H1 (cell line): ENCODE measurements around the gene CD34. TPM values are rescaled to one million over a fixed set of nuclear protein-coding genes. Genes with fewer than 3 reads are reported as not detected.

Source experiments
- CTCF ChIA-PET: fragments of 300-600 bp; sonication (Branson Sonifier 250); formaldehyde crosslinking; loops from one replicate; lab custom pipeline; 2021; ENCODE audit not compliant: partially characterized antibody; lab: Charles Lee
- POLR2A ChIA-PET: fragments of 300-600 bp; sonication (Branson Sonifier 250); formaldehyde crosslinking; loops from one replicate; lab custom pipeline; 2021; ENCODE audit warnings: inconsistent platforms; ENCODE audit not compliant: partially characterized antibody; lab: Charles Lee
- DNase-seq, 2 experiments: peaks; one replicate each; pipeline versions ENCODE4 v3.0.0 to v3.0.0-alpha.2; 2010 to 2022; ENCODE audit warnings: low spot score in 2 of 2, low read depth in 1 of 2, mixed read lengths in 1 of 2
- FAIRE-seq: peaks from 2 replicates; lab custom pipeline; 2011; peaks lifted over from hg19 to GRCh38; lab: Jason Lieb, UNC
- H2AFZ ChIP-seq: 2 replicates; pipeline ENCODE4 v1.8.1; 2012; ENCODE audit warnings: low read length, inconsistent platforms
- H2AK5ac ChIP-seq: 2 replicates; pipeline ENCODE4 v1.6.1; 2013; ENCODE audit warnings: low read depth, low read length
- H2BK120ac ChIP-seq: replicated peaks from 2 replicates; pipeline ENCODE3; 2013; ENCODE audit warnings: low read depth, low read length, inconsistent platforms
- H2BK12ac ChIP-seq: 2 replicates; pipeline ENCODE4 v1.6.1; 2013; ENCODE audit warnings: low read depth, low read length
- H2BK15ac ChIP-seq: 2 replicates; pipeline ENCODE4 v1.6.1; 2013; ENCODE audit warnings: low read length
- H2BK20ac ChIP-seq: 2 replicates; pipeline ENCODE4 v1.6.1; 2013; ENCODE audit warnings: low read length
- H2BK5ac ChIP-seq: 2 replicates; pipeline ENCODE4 v1.6.1; 2013; ENCODE audit warnings: low read depth, low read length
- H3K14ac ChIP-seq: 2 replicates; pipeline ENCODE4 v1.6.1; 2013; ENCODE audit warnings: inconsistent platforms; ENCODE audit not compliant: insufficient read length
- H3K18ac ChIP-seq: 2 replicates; pipeline ENCODE4 v1.6.1; 2013; ENCODE audit warnings: low read length; ENCODE audit errors: extremely low read depth
- H3K23ac ChIP-seq: 2 replicates; pipeline ENCODE4 v1.6.1; 2013; ENCODE audit warnings: inconsistent platforms; ENCODE audit not compliant: insufficient read length
- H3K23me2 ChIP-seq: 2 replicates; pipeline ENCODE4 v1.6.1; 2013; ENCODE audit warnings: low read depth, low read length
- H3K27ac ChIP-seq: 2 replicates; pipeline ENCODE4 v1.6.1; 2011; ENCODE audit warnings: low read depth, low read length, inconsistent platforms
- H3K27me3 ChIP-seq, 4 experiments: replicated peaks in 1 of 4; 1 replicate in 1 of 4; 2 replicates in 3 of 4; pipeline versions ENCODE4 v1.6.1 to v1.8.1; 2011 to 2013; ENCODE audit warnings: low read length in 3 of 4, mild to moderate bottlenecking in 3 of 4, inconsistent platforms in 2 of 4, mixed read lengths in 2 of 4, moderate library complexity in 1 of 4; ENCODE audit not compliant: control insufficient read depth in 3 of 4, insufficient read depth in 3 of 4; ENCODE audit errors: extremely low read depth in 1 of 4
- H3K36me3 ChIP-seq, 4 experiments: 2 replicates each; pipeline versions ENCODE4 v1.6.1 to v1.8.1; 2011 to 2013; ENCODE audit warnings: mild to moderate bottlenecking in 4 of 4, low read length in 3 of 4, moderate library complexity in 2 of 4, control low read depth in 1 of 4, inconsistent platforms in 1 of 4; ENCODE audit not compliant: insufficient read depth in 4 of 4, control insufficient read depth in 2 of 4
- H3K4ac ChIP-seq: replicated peaks from 2 replicates; pipeline ENCODE3; 2013; ENCODE audit warnings: low read length, low read depth, mixed read lengths, inconsistent platforms; ENCODE audit not compliant: insufficient read length
- H3K4me1 ChIP-seq, 4 experiments: replicated peaks in 1 of 4; 1 replicate in 1 of 4; 2 replicates in 3 of 4; pipeline versions ENCODE4 v1.6.1 to v1.8.1; 2011 to 2013; ENCODE audit warnings: low read length in 3 of 4, inconsistent platforms in 2 of 4, mixed read lengths in 1 of 4; ENCODE audit not compliant: insufficient read depth in 4 of 4, control insufficient read depth in 3 of 4
- H3K4me2 ChIP-seq, 2 experiments: 2 replicates each; pipeline versions ENCODE4 v1.6.1 to v1.8.1; 2011 to 2013; ENCODE audit warnings: low read depth in 2 of 2, low read length in 2 of 2, control low read depth in 1 of 2, inconsistent platforms in 1 of 2, mild to moderate bottlenecking in 1 of 2; ENCODE audit not compliant: insufficient read depth in 1 of 2
- H3K4me3 ChIP-seq, 4 experiments: fragments of 200-600, 300-600 bp in 1 of 4; sonication (generic), shearing (Covaris generic), sonication (Bioruptor Twin) in 1 of 4; 2 replicates each; pipeline versions ENCODE4 v1.5.1 to v1.8.1; 2011 to 2016; ENCODE audit warnings: low read length in 4 of 4, low read depth in 3 of 4, control low read depth in 2 of 4, inconsistent platforms in 2 of 4, mild to moderate bottlenecking in 2 of 4, mixed read lengths in 1 of 4, moderate library complexity in 1 of 4; ENCODE audit not compliant: insufficient read depth in 2 of 4; ENCODE audit errors: extremely low read depth in 1 of 4
- H3K56ac ChIP-seq: replicated peaks from 2 replicates; pipeline ENCODE3; 2013; ENCODE audit warnings: low read depth, mild to moderate bottlenecking, mixed read lengths, low read length, inconsistent platforms; ENCODE audit not compliant: insufficient read length
- H3K79me1 ChIP-seq: 2 replicates; pipeline ENCODE4 v1.6.1; 2013; ENCODE audit warnings: low read depth, low read length, control low read depth
- H3K79me2 ChIP-seq, 2 experiments: 2 replicates each; pipeline versions ENCODE4 v1.6.1 to v1.8.1; 2012 to 2013; ENCODE audit warnings: low read length in 2 of 2, mild to moderate bottlenecking in 2 of 2, inconsistent platforms in 1 of 2; ENCODE audit not compliant: insufficient read depth in 2 of 2, control insufficient read depth in 1 of 2
- H3K9ac ChIP-seq, 4 experiments: replicated peaks in 1 of 4; 1 replicate in 1 of 4; 2 replicates in 3 of 4; pipeline versions ENCODE4 v1.6.1 to v1.8.1; 2011 to 2013; ENCODE audit warnings: low read depth in 3 of 4, low read length in 3 of 4, control low read depth in 2 of 4, mild to moderate bottlenecking in 2 of 4, moderate library complexity in 2 of 4, inconsistent platforms in 1 of 4; ENCODE audit errors: extremely low read depth in 1 of 4
- H3K9me3 ChIP-seq, 2 experiments: 2 replicates each; pipeline versions ENCODE4 v1.6.1 to v1.8.1; 2012 to 2013; ENCODE audit warnings: mild to moderate bottlenecking in 2 of 2, moderate library complexity in 2 of 2, control low read depth in 1 of 2, inconsistent platforms in 1 of 2, low read depth in 1 of 2, low read length in 1 of 2, mixed read lengths in 1 of 2; ENCODE audit not compliant: insufficient read depth in 2 of 2
- H4K20me1 ChIP-seq, 2 experiments: replicated peaks in 1 of 2; 2 replicates each; pipeline versions ENCODE3 to v1.8.1; 2011 to 2013; ENCODE audit warnings: inconsistent platforms in 2 of 2, low read length in 2 of 2, mild to moderate bottlenecking in 1 of 2; ENCODE audit not compliant: insufficient read depth in 2 of 2, control insufficient read depth in 1 of 2
- H4K5ac ChIP-seq: 2 replicates; pipeline ENCODE4 v1.6.1; 2013; ENCODE audit warnings: low read length, low read depth, mixed read lengths, inconsistent platforms; ENCODE audit not compliant: insufficient read length
- H4K8ac ChIP-seq: 2 replicates; pipeline ENCODE4 v1.8.0; 2013; ENCODE audit warnings: mild to moderate bottlenecking, moderate library complexity, low read length, inconsistent platforms; ENCODE audit not compliant: insufficient read depth; ENCODE audit errors: extremely low read depth
- H4K91ac ChIP-seq: replicated peaks from 2 replicates; pipeline ENCODE3; 2013; ENCODE audit warnings: low read length, mixed read lengths, inconsistent platforms; ENCODE audit not compliant: insufficient read length
- BACH1 ChIP-seq: IDR thresholded peaks from 2 replicates; pipeline ENCODE4 v1.6.1; 2012; ENCODE audit warnings: low read length, improper control_type of control experiment
- CHD2 ChIP-seq: IDR thresholded peaks from 2 replicates; pipeline ENCODE4 v1.6.1; 2012; ENCODE audit warnings: low read length, improper control_type of control experiment
- E2F6 ChIP-seq: IDR thresholded peaks from 2 replicates; pipeline ENCODE4 v1.6.1; 2012; ENCODE audit warnings: inconsistent platforms
- EZH2 ChIP-seq: fragments of 200-600 bp; sonication (generic); IDR thresholded peaks from 2 replicates; pipeline ENCODE4 v1.7.1; 2012; ENCODE audit warnings: low read depth, mild to moderate bottlenecking, moderate library complexity, low read length, inconsistent platforms; ENCODE audit not compliant: severe bottlenecking
- NANOG ChIP-seq: IDR thresholded peaks from 2 replicates; pipeline ENCODE4 v1.6.1; 2011; ENCODE audit warnings: low read length, low read depth, mild to moderate bottlenecking, inconsistent platforms; ENCODE audit not compliant: insufficient read depth, poor library complexity, severe bottlenecking
- RXRA ChIP-seq: IDR thresholded peaks from 2 replicates; pipeline ENCODE4 v1.6.1; 2011; ENCODE audit warnings: low read depth, mild to moderate bottlenecking, low read length, moderate library complexity; ENCODE audit not compliant: insufficient read depth
- SAP30 ChIP-seq: fragments of 300-600 bp; sonication (generic); IDR thresholded peaks from 2 replicates; pipeline ENCODE4 v1.7.1; 2012; ENCODE audit warnings: low read length, moderate library complexity, mild to moderate bottlenecking, inconsistent platforms; ENCODE audit not compliant: insufficient read depth, insufficient replicate concordance
- SIX5 ChIP-seq: IDR thresholded peaks from 2 replicates; pipeline ENCODE4 v1.6.1; 2011; ENCODE audit warnings: mild to moderate bottlenecking, low read depth, low read length
- SUZ12 ChIP-seq: fragments of 200-600 bp; sonication (generic); IDR thresholded peaks from 2 replicates; pipeline ENCODE4 v1.6.1; 2012; ENCODE audit warnings: mild to moderate bottlenecking, inconsistent platforms, low read length, moderate library complexity, mixed read lengths
- USF2 ChIP-seq: IDR thresholded peaks from 2 replicates; pipeline ENCODE4 v1.6.1; 2011; ENCODE audit warnings: low read length, improper control_type of control experiment
- ZNF274 ChIP-seq: IDR thresholded peaks from 2 replicates; pipeline ENCODE4 v1.7.0; 2012; ENCODE audit warnings: low read length, borderline replicate concordance; ENCODE audit errors: extremely low read depth
- WGBS, 2 experiments: shearing (Covaris generic) in 1 of 2; methylation state at CpG; one replicate each; pipeline versions ENCODE4 v1.1.6 to v1.1.7; 2013 to 2015; ENCODE audit warnings: low lambda C conversion rate in 2 of 2, mixed read lengths in 2 of 2, inconsistent platforms in 1 of 2, low coverage in 1 of 2, missing lambda C conversion rate in 1 of 2; ENCODE audit not compliant: insufficient replicate concordance in 2 of 2, insufficient coverage in 1 of 2, insufficient read length in 1 of 2; ENCODE audit errors: extremely low coverage in 1 of 2, missing lambda C conversion rate in 1 of 2; 5-methylcytosine and 5-hydroxymethylcytosine counted together
- polyA plus RNA-seq, 7 experiments: library from polyadenylated mRNA; depleted of rRNA in 3 of 7; stranded (reverse) in 5 of 7; unstranded in 2 of 7; fragments of >200 nt in 5 of 7; fragments of 200-250 nt in 2 of 7; gene quantifications; 1 replicate in 5 of 7; 2 replicates in 1 of 7; 4 replicates in 1 of 7; pipeline versions ENCODE4 v1.2.1 to v1.2.3, GENCODE V29; 2011 to 2013; ENCODE audit warnings: missing spikeins in 2 of 7, mixed read lengths in 2 of 7
- total RNA-seq: library from RNA; stranded (reverse); fragmentation: NEBNext Ultra II Directional; extraction: Animal tissue kit (Norgen Biotek cat#: 25700); gene quantifications from 2 replicates; pipeline ENCODE4 v1.2.1, GENCODE V29; 2021

CD34 gene
- total and polyA plus RNA-seq, 2 of the 8 experiments (the other 6 are each of a cell fraction or from before 2014, with no cell fraction given) = 0.39 to 0.54 TPM

- Histone ChIP-seq H3K79me2 (no peaks in the 10 kb centered on the region), H2AFZ (no peak overlapping the region), H3K4me3 (no peak overlapping the region), H4K8ac (no peak overlapping the region), H3K36me3 (no peaks in the 10 kb centered on the region), H3K23ac (no peak overlapping the region), H2BK120ac (no peak overlapping the region), H3K4ac (no peak overlapping the region), H3K79me1 (no peaks in the 10 kb centered on the region), H3K23me2 (no peaks in the 10 kb centered on the region), H3K4me1 (no peaks in the 10 kb centered on the region), H2BK12ac (no peak overlapping the region), H3K9ac (no peak overlapping the region; a peak in 1 of 7 replicates), H3K27ac (no peak overlapping the region), H4K5ac (no peak overlapping the region), H4K20me1 (no peaks in the 10 kb centered on the region), H3K56ac (no peak overlapping the region), H2BK5ac (no peak overlapping the region), H3K14ac (no peak overlapping the region), H4K91ac (no peak overlapping the region), H3K9me3 (0 out of 4 replicates have a peak, but pooled peaks cover 0 to 4% of the 10 kb centered on the region in 2 experiments), H2AK5ac (no peak overlapping the region), H2BK20ac (no peak overlapping the region), H3K18ac (no peak overlapping the region), H3K27me3 (no peaks in the 10 kb centered on the region; a peak in 1 of 7 replicates), H3K4me2 (no peak overlapping the region), H2BK15ac (no peak overlapping the region)
- WGBS, 2 experiments = 80% methylated on average over 4 of the region's 4 CpGs; no CpG with 5 or more reads in 1 of the 2 experiments
- no peak for FAIRE-seq
- no peak for DNase-seq
- POLR2A ChIA-PET = no interaction called here
- CTCF ChIA-PET = interaction anchor here (1.5 kb wide), 1 partner anchor 30 kb away, joined by 6 read pairs; no protein-coding TSS in a partner anchor
- no peak for TF ChIP-seq NANOG
- no peak for TF ChIP-seq BACH1
- TF ChIP-seq USF2 = no peak
- no peak for TF ChIP-seq SAP30
- no peak for TF ChIP-seq RXRA
- no peak for TF ChIP-seq EZH2
- no peak for TF ChIP-seq SIX5
- TF ChIP-seq SUZ12 = no peak
- TF ChIP-seq E2F6 = no peak
- TF ChIP-seq ZNF274 = no peak
- TF ChIP-seq CHD2 = no peak
Observed at GRCh38 chr1:207933205-207933800, 22.4 kb upstream of the CD34 start.
